OCI-LY1 (cell line): ENCODE data around the gene GNB1L.

ENCODE experiments used
- H2AFZ ChIP-seq: fragments of 200-600 bp; sonication (generic), shearing (Covaris generic); 2 replicates; pipeline ENCODE4 v1.6.0; 2014; ENCODE audit warnings: antibody characterized with exemption, mild to moderate bottlenecking, low read length
- H3F3A ChIP-seq: fragments of 200-600 bp; sonication (generic), shearing (Covaris generic); 2 replicates; pipeline ENCODE4 v1.6.0; 2014; ENCODE audit warnings: mild to moderate bottlenecking, antibody characterized with exemption, low read length, moderate library complexity; ENCODE audit not compliant: insufficient read depth
- H3K27ac ChIP-seq: fragments of 200-600 bp; sonication (generic); 2 replicates; pipeline ENCODE4 v1.5.1; 2014; ENCODE audit warnings: low read length, mixed run types, mild to moderate bottlenecking, low read depth; ENCODE audit not compliant: poor library complexity, severe bottlenecking
- H3K27me3 ChIP-seq: fragments of 200-600 bp; sonication (generic); 2 replicates; pipeline ENCODE4 v1.6.0; 2014; ENCODE audit warnings: antibody characterized with exemption, mild to moderate bottlenecking, low read length, moderate library complexity; ENCODE audit not compliant: insufficient read depth
- H3K36me3 ChIP-seq: fragments of 200-600 bp; sonication (generic); 2 replicates; pipeline ENCODE4 v1.6.1; 2014; ENCODE audit warnings: mild to moderate bottlenecking, antibody characterized with exemption, low read length, moderate library complexity, mixed read lengths; ENCODE audit not compliant: insufficient read depth
- H3K4me1 ChIP-seq: fragments of 200-600 bp; sonication (generic); 2 replicates; pipeline ENCODE4 v1.5.1; 2014; ENCODE audit warnings: mild to moderate bottlenecking, low read length, moderate library complexity; ENCODE audit not compliant: insufficient read depth, severe bottlenecking
- H3K4me2 ChIP-seq: fragments of 200-600 bp; sonication (generic), shearing (Covaris generic); 2 replicates; pipeline ENCODE4 v1.6.1; 2014; ENCODE audit warnings: low read length
- H3K4me3 ChIP-seq: fragments of 200-600 bp; sonication (generic); 2 replicates; pipeline ENCODE4 v1.5.1; 2014; ENCODE audit warnings: low read length, low read depth, mild to moderate bottlenecking, mixed read lengths; ENCODE audit not compliant: poor library complexity, severe bottlenecking
- H3K79me2 ChIP-seq: fragments of 200-600 bp; shearing (Covaris generic); 2 replicates; pipeline ENCODE4 v1.6.1; 2016; ENCODE audit warnings: mixed run types, low read length, mixed read lengths; ENCODE audit not compliant: insufficient read depth
- H3K9ac ChIP-seq: fragments of 200-600 bp; sonication (generic), shearing (Covaris generic); 2 replicates; pipeline ENCODE4 v1.6.1; 2014; ENCODE audit warnings: mild to moderate bottlenecking, low read length, mixed read lengths
- H3K9me2 ChIP-seq: fragments of 200-600 bp; sonication (generic), shearing (Covaris generic); 2 replicates; pipeline ENCODE4 v1.6.1; 2014; ENCODE audit warnings: low read depth, mild to moderate bottlenecking, low read length, mixed read lengths
- H3K9me3 ChIP-seq: fragments of 200-600 bp; shearing (Covaris generic); 2 replicates; pipeline ENCODE4 v1.6.1; 2014; ENCODE audit warnings: low read length, mixed read lengths
- H4K20me1 ChIP-seq: fragments of 200-600 bp; sonication (generic), shearing (Covaris generic); 2 replicates; pipeline ENCODE4 v1.6.0; 2016; ENCODE audit warnings: mild to moderate bottlenecking, low read length; ENCODE audit not compliant: insufficient read depth
- CTCF ChIP-seq: fragments of 200-600 bp; sonication (generic), shearing (Covaris generic); IDR thresholded peaks from 2 replicates; pipeline ENCODE4 v1.5.1; 2017; ENCODE audit warnings: mild to moderate bottlenecking, antibody characterized with exemption, low read length, moderate library complexity, mixed read lengths
- EZH2 ChIP-seq: fragments of 200-600 bp; sonication (generic), shearing (Covaris generic); IDR thresholded peaks from 2 replicates; pipeline ENCODE4 v1.8.0; 2017; ENCODE audit warnings: borderline replicate concordance, mixed run types, mild to moderate bottlenecking, antibody characterized with exemption, low read length, moderate library complexity, mixed read lengths

GNB1L gene

DNA sequence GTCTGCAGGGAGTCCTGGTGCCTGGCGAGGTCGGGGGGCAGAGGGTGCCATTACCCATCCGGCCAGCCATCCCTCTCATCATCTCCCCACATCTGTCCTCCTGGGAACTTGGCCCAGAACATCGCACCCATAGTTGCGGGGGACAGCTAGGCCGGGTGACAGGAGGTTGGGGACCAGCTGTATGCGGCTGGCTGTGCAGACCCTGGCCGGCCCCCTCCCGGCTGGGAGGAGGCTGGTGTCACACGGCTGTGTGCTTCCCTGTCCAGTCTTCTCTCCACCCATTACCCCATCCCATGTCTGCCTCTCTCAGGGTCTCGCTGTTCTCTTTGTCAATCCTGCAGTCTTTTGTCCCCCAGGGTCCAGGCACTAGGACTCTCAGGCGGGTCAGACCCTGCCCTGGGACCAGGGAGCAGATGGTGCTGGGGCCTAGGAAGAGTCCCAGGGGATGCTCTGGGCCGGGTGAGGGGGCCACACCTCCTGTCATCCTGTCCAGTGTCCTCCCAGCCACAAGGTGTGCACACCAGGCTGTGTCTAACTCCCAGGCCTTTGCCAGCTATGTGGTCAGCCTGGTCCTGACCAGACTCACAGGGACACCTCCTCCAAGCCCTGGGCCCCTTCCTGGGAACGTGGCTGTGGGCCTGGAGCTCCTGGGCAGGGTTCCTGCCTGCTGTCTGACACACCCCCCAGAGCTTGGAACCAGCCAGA, 100.5 kb downstream of the GNB1L start:
- no peaks in the 10 kb centered on the region for H3K79me2 ChIP-seq
- H3K9me3 ChIP-seq = no peaks in the 10 kb centered on the region
- H3K4me2 ChIP-seq = no peak overlapping the region
- H2AFZ ChIP-seq = no peak overlapping the region
- H3K36me3 ChIP-seq = no peaks in the 10 kb centered on the region
- TF ChIP-seq EZH2 = no peak
- no peak for TF ChIP-seq CTCF
- no peaks in the 10 kb centered on the region for H4K20me1 ChIP-seq
- H3K9me2 ChIP-seq = no peaks in the 10 kb centered on the region
- H3K27ac ChIP-seq = no peak overlapping the region
- peaks cover 14% of the 10 kb centered on the region for H3K4me1 ChIP-seq
- H3K4me3 ChIP-seq = no peak overlapping the region
- no peak overlapping the region for H3K9ac ChIP-seq
- no peaks in the 10 kb centered on the region for H3F3A ChIP-seq
- H3K27me3 ChIP-seq = peaks cover 18% of the 10 kb centered on the region

DNA sequence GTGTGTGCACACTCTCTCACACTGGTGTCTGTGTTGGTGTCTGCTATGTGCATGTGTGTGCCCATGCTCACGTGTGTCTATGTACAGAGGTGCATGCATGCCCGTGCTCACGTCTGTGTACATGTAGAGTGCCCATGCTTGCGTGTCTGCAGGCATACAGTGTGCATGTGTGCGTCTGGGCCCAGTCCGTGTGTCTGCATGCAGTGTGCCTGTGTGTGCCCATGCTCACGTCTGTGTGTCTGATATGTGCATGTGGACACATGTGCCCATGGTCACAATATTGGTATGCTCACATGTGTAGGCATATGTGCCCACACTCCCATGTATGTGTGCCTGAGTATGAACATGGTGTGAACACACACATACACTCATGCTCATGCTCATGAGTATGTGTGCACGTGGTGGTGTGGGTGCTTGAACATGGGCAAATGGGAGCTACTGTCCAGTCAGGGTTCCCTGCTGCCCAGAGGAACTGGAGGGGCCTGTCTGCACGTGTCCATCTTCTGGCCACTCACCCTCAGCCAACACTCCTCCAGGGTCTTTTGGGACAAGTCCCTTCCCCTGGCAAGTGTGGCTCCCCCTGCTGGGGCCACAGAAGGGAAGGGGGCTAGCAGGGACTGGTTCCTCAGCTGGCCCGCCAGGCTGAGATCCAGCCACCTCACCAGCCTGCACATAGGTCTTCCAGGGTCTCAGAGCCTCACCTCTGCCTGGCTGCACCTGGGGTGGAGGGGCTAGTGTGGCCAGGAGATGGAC, 101.4 kb downstream of the GNB1L start:
- no peaks in the 10 kb centered on the region for H3K9me3 ChIP-seq
- H3K9ac ChIP-seq = no peak overlapping the region
- no peaks in the 10 kb centered on the region for H4K20me1 ChIP-seq
- TF ChIP-seq EZH2 (no peak), CTCF (peak; percentile 30; the same call in 1 of the 2 replicates)
- H3K4me2 ChIP-seq = no peak overlapping the region
- H3K27ac ChIP-seq = no peak overlapping the region
- peaks cover 24% of the 10 kb centered on the region for H3K27me3 ChIP-seq
- H3K9me2 ChIP-seq = no peaks in the 10 kb centered on the region
- H2AFZ ChIP-seq = no peak overlapping the region
- H3F3A ChIP-seq = no peaks in the 10 kb centered on the region
- H3K4me1 ChIP-seq = peaks cover 14% of the 10 kb centered on the region
- H3K36me3 ChIP-seq = no peaks in the 10 kb centered on the region
- H3K79me2 ChIP-seq = no peaks in the 10 kb centered on the region
- H3K4me3 ChIP-seq = no peak overlapping the region

DNA sequence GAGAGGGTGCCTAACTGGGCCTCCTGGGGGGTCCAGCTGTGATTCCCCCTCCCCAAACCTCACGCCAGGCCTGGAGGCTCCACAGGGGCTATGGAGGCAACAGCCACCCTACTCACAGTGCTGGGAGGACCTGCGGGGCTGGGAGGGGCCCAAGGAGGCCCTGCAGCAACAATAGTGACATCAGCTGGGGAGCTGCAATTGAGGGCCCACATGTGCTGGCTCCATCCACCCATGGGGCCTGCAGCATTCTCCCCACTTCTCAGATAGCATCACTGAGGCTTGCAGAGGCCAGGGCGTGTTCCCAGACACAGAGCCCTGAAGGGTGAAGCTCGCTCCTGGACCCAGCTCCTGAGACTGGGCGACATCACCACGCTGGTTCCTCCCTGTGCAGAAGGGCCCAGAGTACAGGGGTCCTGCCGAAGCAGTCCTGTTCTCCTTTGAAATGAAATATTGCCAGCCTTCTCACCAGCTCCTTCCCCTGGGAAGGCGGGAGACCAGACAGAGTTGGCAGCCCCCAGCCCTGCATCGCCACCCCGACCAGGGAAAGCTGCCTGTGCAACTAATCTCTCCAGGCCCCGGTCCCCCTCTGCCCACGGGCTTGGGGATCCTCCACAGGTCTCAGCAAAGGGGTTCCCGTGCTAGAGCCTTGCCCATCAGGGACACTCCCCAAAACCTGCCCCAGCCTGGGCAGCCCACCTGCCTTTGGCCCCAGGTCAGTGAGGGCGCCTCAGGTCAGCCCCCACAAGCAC, 103.0 kb downstream of the GNB1L start:
- peaks cover 25% of the 10 kb centered on the region for H3K27me3 ChIP-seq
- H4K20me1 ChIP-seq = no peaks in the 10 kb centered on the region
- H3K27ac ChIP-seq = no peak overlapping the region

More for the DNA sequence above, 103.0 kb downstream of the GNB1L start:
- Histone ChIP-seq H3K4me3 (no peak overlapping the region), H3F3A (no peaks in the 10 kb centered on the region), H3K9me2 (no peaks in the 10 kb centered on the region), H3K9me3 (no peaks in the 10 kb centered on the region), H3K4me2 (no peak overlapping the region), H3K36me3 (no peaks in the 10 kb centered on the region), H2AFZ (no peak overlapping the region), H3K9ac (no peak overlapping the region), H3K4me1 (peaks cover 6% of the 10 kb centered on the region), H3K79me2 (no peaks in the 10 kb centered on the region)
- TF ChIP-seq CTCF (no peak), EZH2 (no peak)
